SKM-1 treated with dmso at 0.1 percent for 144 hours (cell line): ENCODE measurements around the gene ZSWIM6.
A peak's percentile ranks its signal among the peaks of the same experiment; 100 is the strongest.

ENCODE experiments used
- DNase-seq: peaks from one replicate; lab custom pipeline; 2025; ENCODE audit not compliant: unreplicated experiment; lab: John Stamatoyannopoulos, UW

ZSWIM6 gene

GRCh38 chr5:61330845-61331406 lies 1.1 kb upstream of the ZSWIM6 start:
- peak; percentile 40 for DNase-seq

GRCh38 chr5:61332358-61332749 lies 296 bp downstream of the ZSWIM6 start:
- no peak for DNase-seq

- DNase-seq: no peak
Measured at GRCh38 chr5:61332851-61333320, 828 bp downstream of the ZSWIM6 start.

- peak; percentile 57 for DNase-seq
Measured at GRCh38 chr5:61333321-61333953, 1.4 kb downstream of the ZSWIM6 start.

- no peak for DNase-seq
Measured at GRCh38 chr5:61333954-61334867, 2.2 kb downstream of the ZSWIM6 start.

- DNase-seq: no peak
Measured at GRCh38 chr5:61334868-61335615, 3.0 kb downstream of the ZSWIM6 start.

GRCh38 chr5:61339764-61340163 lies 7.7 kb downstream of the ZSWIM6 start:
- DNase-seq: no peak

GRCh38 chr5:61340775-61341361 lies 8.8 kb downstream of the ZSWIM6 start:
- DNase-seq: no peak

GRCh38 chr5:61342071-61342501 lies 10.0 kb downstream of the ZSWIM6 start:
- peak; percentile 27 for DNase-seq

- DNase-seq: no peak
Measured at GRCh38 chr5:61344187-61344944, 12.3 kb downstream of the ZSWIM6 start.

GRCh38 chr5:61346511-61346910 lies 14.5 kb downstream of the ZSWIM6 start:
- no peak for DNase-seq

GRCh38 chr5:61347080-61347479 lies 15.0 kb downstream of the ZSWIM6 start:
- peak; percentile 12 for DNase-seq

GRCh38 chr5:61348447-61348846 lies 16.4 kb downstream of the ZSWIM6 start:
- peak; percentile 18 for DNase-seq

- DNase-seq: no peak
Measured at GRCh38 chr5:61349935-61350334, 17.9 kb downstream of the ZSWIM6 start.

GRCh38 chr5:61350535-61350934 lies 18.5 kb downstream of the ZSWIM6 start:
- no peak for DNase-seq

- DNase-seq: no peak
Measured at GRCh38 chr5:61351733-61352132, 19.7 kb downstream of the ZSWIM6 start.

- DNase-seq: no peak
Measured at GRCh38 chr5:61352180-61352579, 20.1 kb downstream of the ZSWIM6 start.

- no peak for DNase-seq
Measured at GRCh38 chr5:61352612-61353156, 20.6 kb downstream of the ZSWIM6 start.

GRCh38 chr5:61353293-61353692 lies 21.2 kb downstream of the ZSWIM6 start:
- no peak for DNase-seq

- DNase-seq: no peak
Measured at GRCh38 chr5:61354199-61354598, 22.1 kb downstream of the ZSWIM6 start.
